H1 (cell line): ENCODE results near the gene ACER3. TPM values are rescaled to one million over a fixed set of nuclear protein-coding genes. Genes with fewer than 3 reads are reported as not detected.

Source experiments
- CTCF ChIA-PET: fragments of 300-600 bp; sonication (Branson Sonifier 250); formaldehyde crosslinking; loops from one replicate; lab custom pipeline; 2021; ENCODE audit not compliant: partially characterized antibody; lab: Charles Lee
- POLR2A ChIA-PET: fragments of 300-600 bp; sonication (Branson Sonifier 250); formaldehyde crosslinking; loops from one replicate; lab custom pipeline; 2021; ENCODE audit warnings: inconsistent platforms; ENCODE audit not compliant: partially characterized antibody; lab: Charles Lee
- DNase-seq, 2 experiments: peaks; one replicate each; pipeline versions ENCODE4 v3.0.0 to v3.0.0-alpha.2; 2010 to 2022; ENCODE audit warnings: low spot score in 2 of 2, low read depth in 1 of 2, mixed read lengths in 1 of 2
- FAIRE-seq: peaks from 2 replicates; lab custom pipeline; 2011; peaks lifted over from hg19 to GRCh38; lab: Jason Lieb, UNC
- H2AFZ ChIP-seq: 2 replicates; pipeline ENCODE4 v1.8.1; 2012; ENCODE audit warnings: low read length, inconsistent platforms
- H2AK5ac ChIP-seq: 2 replicates; pipeline ENCODE4 v1.6.1; 2013; ENCODE audit warnings: low read depth, low read length
- H2BK120ac ChIP-seq: replicated peaks from 2 replicates; pipeline ENCODE3; 2013; ENCODE audit warnings: low read depth, low read length, inconsistent platforms
- H2BK12ac ChIP-seq: 2 replicates; pipeline ENCODE4 v1.6.1; 2013; ENCODE audit warnings: low read depth, low read length
- H2BK15ac ChIP-seq: 2 replicates; pipeline ENCODE4 v1.6.1; 2013; ENCODE audit warnings: low read length
- H2BK20ac ChIP-seq: 2 replicates; pipeline ENCODE4 v1.6.1; 2013; ENCODE audit warnings: low read length
- H2BK5ac ChIP-seq: 2 replicates; pipeline ENCODE4 v1.6.1; 2013; ENCODE audit warnings: low read depth, low read length
- H3K14ac ChIP-seq: 2 replicates; pipeline ENCODE4 v1.6.1; 2013; ENCODE audit warnings: inconsistent platforms; ENCODE audit not compliant: insufficient read length
- H3K18ac ChIP-seq: 2 replicates; pipeline ENCODE4 v1.6.1; 2013; ENCODE audit warnings: low read length; ENCODE audit errors: extremely low read depth
- H3K23ac ChIP-seq: 2 replicates; pipeline ENCODE4 v1.6.1; 2013; ENCODE audit warnings: inconsistent platforms; ENCODE audit not compliant: insufficient read length
- H3K23me2 ChIP-seq: 2 replicates; pipeline ENCODE4 v1.6.1; 2013; ENCODE audit warnings: low read depth, low read length
- H3K27ac ChIP-seq: 2 replicates; pipeline ENCODE4 v1.6.1; 2011; ENCODE audit warnings: low read depth, low read length, inconsistent platforms
- H3K27me3 ChIP-seq, 4 experiments: replicated peaks in 1 of 4; 1 replicate in 1 of 4; 2 replicates in 3 of 4; pipeline versions ENCODE4 v1.6.1 to v1.8.1; 2011 to 2013; ENCODE audit warnings: low read length in 3 of 4, mild to moderate bottlenecking in 3 of 4, inconsistent platforms in 2 of 4, mixed read lengths in 2 of 4, moderate library complexity in 1 of 4; ENCODE audit not compliant: control insufficient read depth in 3 of 4, insufficient read depth in 3 of 4; ENCODE audit errors: extremely low read depth in 1 of 4
- H3K36me3 ChIP-seq, 4 experiments: 2 replicates each; pipeline versions ENCODE4 v1.6.1 to v1.8.1; 2011 to 2013; ENCODE audit warnings: mild to moderate bottlenecking in 4 of 4, low read length in 3 of 4, moderate library complexity in 2 of 4, control low read depth in 1 of 4, inconsistent platforms in 1 of 4; ENCODE audit not compliant: insufficient read depth in 4 of 4, control insufficient read depth in 2 of 4
- H3K4ac ChIP-seq: replicated peaks from 2 replicates; pipeline ENCODE3; 2013; ENCODE audit warnings: low read length, low read depth, mixed read lengths, inconsistent platforms; ENCODE audit not compliant: insufficient read length
- H3K4me1 ChIP-seq, 4 experiments: replicated peaks in 1 of 4; 1 replicate in 1 of 4; 2 replicates in 3 of 4; pipeline versions ENCODE4 v1.6.1 to v1.8.1; 2011 to 2013; ENCODE audit warnings: low read length in 3 of 4, inconsistent platforms in 2 of 4, mixed read lengths in 1 of 4; ENCODE audit not compliant: insufficient read depth in 4 of 4, control insufficient read depth in 3 of 4
- H3K4me2 ChIP-seq, 2 experiments: 2 replicates each; pipeline versions ENCODE4 v1.6.1 to v1.8.1; 2011 to 2013; ENCODE audit warnings: low read depth in 2 of 2, low read length in 2 of 2, control low read depth in 1 of 2, inconsistent platforms in 1 of 2, mild to moderate bottlenecking in 1 of 2; ENCODE audit not compliant: insufficient read depth in 1 of 2
- H3K4me3 ChIP-seq, 4 experiments: fragments of 200-600, 300-600 bp in 1 of 4; sonication (generic), shearing (Covaris generic), sonication (Bioruptor Twin) in 1 of 4; 2 replicates each; pipeline versions ENCODE4 v1.5.1 to v1.8.1; 2011 to 2016; ENCODE audit warnings: low read length in 4 of 4, low read depth in 3 of 4, control low read depth in 2 of 4, inconsistent platforms in 2 of 4, mild to moderate bottlenecking in 2 of 4, mixed read lengths in 1 of 4, moderate library complexity in 1 of 4; ENCODE audit not compliant: insufficient read depth in 2 of 4; ENCODE audit errors: extremely low read depth in 1 of 4
- H3K56ac ChIP-seq: replicated peaks from 2 replicates; pipeline ENCODE3; 2013; ENCODE audit warnings: low read depth, mild to moderate bottlenecking, mixed read lengths, low read length, inconsistent platforms; ENCODE audit not compliant: insufficient read length
- H3K79me1 ChIP-seq: 2 replicates; pipeline ENCODE4 v1.6.1; 2013; ENCODE audit warnings: low read depth, low read length, control low read depth
- H3K79me2 ChIP-seq, 2 experiments: 2 replicates each; pipeline versions ENCODE4 v1.6.1 to v1.8.1; 2012 to 2013; ENCODE audit warnings: low read length in 2 of 2, mild to moderate bottlenecking in 2 of 2, inconsistent platforms in 1 of 2; ENCODE audit not compliant: insufficient read depth in 2 of 2, control insufficient read depth in 1 of 2
- H3K9ac ChIP-seq, 4 experiments: replicated peaks in 1 of 4; 1 replicate in 1 of 4; 2 replicates in 3 of 4; pipeline versions ENCODE4 v1.6.1 to v1.8.1; 2011 to 2013; ENCODE audit warnings: low read depth in 3 of 4, low read length in 3 of 4, control low read depth in 2 of 4, mild to moderate bottlenecking in 2 of 4, moderate library complexity in 2 of 4, inconsistent platforms in 1 of 4; ENCODE audit errors: extremely low read depth in 1 of 4
- H3K9me3 ChIP-seq, 2 experiments: 2 replicates each; pipeline versions ENCODE4 v1.6.1 to v1.8.1; 2012 to 2013; ENCODE audit warnings: mild to moderate bottlenecking in 2 of 2, moderate library complexity in 2 of 2, control low read depth in 1 of 2, inconsistent platforms in 1 of 2, low read depth in 1 of 2, low read length in 1 of 2, mixed read lengths in 1 of 2; ENCODE audit not compliant: insufficient read depth in 2 of 2
- H4K20me1 ChIP-seq, 2 experiments: replicated peaks in 1 of 2; 2 replicates each; pipeline versions ENCODE3 to v1.8.1; 2011 to 2013; ENCODE audit warnings: inconsistent platforms in 2 of 2, low read length in 2 of 2, mild to moderate bottlenecking in 1 of 2; ENCODE audit not compliant: insufficient read depth in 2 of 2, control insufficient read depth in 1 of 2
- H4K5ac ChIP-seq: 2 replicates; pipeline ENCODE4 v1.6.1; 2013; ENCODE audit warnings: low read length, low read depth, mixed read lengths, inconsistent platforms; ENCODE audit not compliant: insufficient read length
- H4K8ac ChIP-seq: 2 replicates; pipeline ENCODE4 v1.8.0; 2013; ENCODE audit warnings: mild to moderate bottlenecking, moderate library complexity, low read length, inconsistent platforms; ENCODE audit not compliant: insufficient read depth; ENCODE audit errors: extremely low read depth
- H4K91ac ChIP-seq: replicated peaks from 2 replicates; pipeline ENCODE3; 2013; ENCODE audit warnings: low read length, mixed read lengths, inconsistent platforms; ENCODE audit not compliant: insufficient read length
- CHD2 ChIP-seq: IDR thresholded peaks from 2 replicates; pipeline ENCODE4 v1.6.1; 2012; ENCODE audit warnings: low read length, improper control_type of control experiment
- polyA plus RNA-seq, 7 experiments: library from polyadenylated mRNA; depleted of rRNA in 3 of 7; stranded (reverse) in 5 of 7; unstranded in 2 of 7; fragments of >200 nt in 5 of 7; fragments of 200-250 nt in 2 of 7; gene quantifications; 1 replicate in 5 of 7; 2 replicates in 1 of 7; 4 replicates in 1 of 7; pipeline versions ENCODE4 v1.2.1 to v1.2.3, GENCODE V29; 2011 to 2013; ENCODE audit warnings: missing spikeins in 2 of 7, mixed read lengths in 2 of 7
- total RNA-seq: library from RNA; stranded (reverse); fragmentation: NEBNext Ultra II Directional; extraction: Animal tissue kit (Norgen Biotek cat#: 25700); gene quantifications from 2 replicates; pipeline ENCODE4 v1.2.1, GENCODE V29; 2021

ACER3 gene
- total and polyA plus RNA-seq, 2 of the 8 experiments (the other 6 are each of a cell fraction or from before 2014, with no cell fraction given) = 5.7 to 16.2 TPM

DNA sequence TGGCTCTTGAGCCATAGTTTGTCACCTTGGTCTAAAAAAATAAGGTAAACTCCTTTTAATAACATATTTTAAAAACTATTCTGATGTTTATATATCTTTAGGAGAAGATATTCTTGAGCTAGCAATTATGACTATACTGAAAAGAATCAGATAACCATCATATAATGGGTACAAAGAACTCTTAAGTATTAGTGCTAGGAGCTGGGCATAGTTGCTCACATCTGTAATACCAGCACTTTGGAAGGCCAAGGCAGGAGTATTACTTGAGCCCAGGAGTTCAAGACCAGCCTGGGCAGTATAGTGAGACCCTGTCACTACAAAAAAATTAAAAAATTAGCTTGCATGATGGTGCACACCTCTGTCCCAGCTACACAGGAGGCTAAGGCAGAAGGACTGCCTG is 119.5 kb downstream of the ACER3 start:
- Histone ChIP-seq H3K79me1 (no peaks in the 10 kb centered on the region), H3K56ac (no peak overlapping the region), H3K27me3 (no peaks in the 10 kb centered on the region), H2AFZ (no peak overlapping the region), H2BK20ac (no peak overlapping the region), H3K18ac (no peak overlapping the region), H4K5ac (no peak overlapping the region), H3K23me2 (no peaks in the 10 kb centered on the region), H2AK5ac (no peak overlapping the region), H3K36me3 (no peaks in the 10 kb centered on the region), H2BK5ac (no peak overlapping the region), H3K14ac (no peak overlapping the region), H3K9ac (no peak overlapping the region), H3K9me3 (no peaks in the 10 kb centered on the region), H4K91ac (no peak overlapping the region), H3K4me2 (no peak overlapping the region)
- no peak for FAIRE-seq
- ChIA-PET CTCF (interaction anchor here (0.6 to 2.3 kb wide), 5 partner anchors 60 to 258 kb away, joined by 3 to 5 read pairs (median 3); no protein-coding TSS in a partner anchor), POLR2A (no interaction called here)
- TF ChIP-seq CHD2 = no peak
- TF ChIP-seq, all 59 proteins: peak for 0
- H3K4ac ChIP-seq = no peak overlapping the region
- H4K8ac ChIP-seq = no peak overlapping the region
- no peak overlapping the region for H2BK15ac ChIP-seq
- no peak overlapping the region for H3K27ac ChIP-seq
- no peak overlapping the region for H3K23ac ChIP-seq
- no peaks in the 10 kb centered on the region for H4K20me1 ChIP-seq
- DNase-seq = no peak
- no peaks in the 10 kb centered on the region for H3K4me1 ChIP-seq
- no peak overlapping the region for H2BK12ac ChIP-seq
- H2BK120ac ChIP-seq = no peak overlapping the region
- no peaks in the 10 kb centered on the region for H3K79me2 ChIP-seq
- no peak overlapping the region for H3K4me3 ChIP-seq
